Omental fat pad (tissue), 4 donors: Measurements from ENCODE around the gene CRB2. TPM values are rescaled to one million over a fixed set of nuclear protein-coding genes. Genes with fewer than 3 reads are reported as not detected.

ENCODE experiments used
- ATAC-seq: fragments of 150-250 bp; one replicate; pipeline ENCODE4 v1.9.1; 2016; ENCODE audit warnings: mild to moderate bottlenecking, moderate library complexity; ENCODE audit not compliant: low FRiP score
- DNase-seq: peaks from one replicate; pipeline ENCODE4 v3.0.0-alpha.2; 2019; ENCODE audit warnings: low spot score
- small RNA-seq: library from RNA; depleted of rRNA; stranded (forward); fragments of <200 nt; gene quantifications from one replicate; pipeline ENCODE3, GENCODE V24; 2016
- total RNA-seq, 4 donors: library from RNA; depleted of rRNA; stranded (reverse); fragments of >200 nt; gene quantifications; one replicate each; pipeline ENCODE4 v1.1.0, GENCODE V29; 2016
- TF ChIP-seq, protein P1 (sequence below), 3 donors: fragments of 450-650 bp; IDR thresholded peaks; one replicate each; pipeline ENCODE4 v1.5.1; 2016 to 2017; ENCODE audit warnings: antibody characterized with exemption in 3 of 3, mild to moderate bottlenecking in 3 of 3, moderate library complexity in 2 of 3

The CRB2 gene
- total RNA-seq, 4 donors from 2014 or later, result 0.32 to 16.2 (median 3.5) TPM

GRCh38 chr9:123426406-123426805 is 70.4 kb downstream of the CRB2 start:
- DNase-seq (no peak), ATAC-seq (no peak)
- TF ChIP-seq, protein P1, sequence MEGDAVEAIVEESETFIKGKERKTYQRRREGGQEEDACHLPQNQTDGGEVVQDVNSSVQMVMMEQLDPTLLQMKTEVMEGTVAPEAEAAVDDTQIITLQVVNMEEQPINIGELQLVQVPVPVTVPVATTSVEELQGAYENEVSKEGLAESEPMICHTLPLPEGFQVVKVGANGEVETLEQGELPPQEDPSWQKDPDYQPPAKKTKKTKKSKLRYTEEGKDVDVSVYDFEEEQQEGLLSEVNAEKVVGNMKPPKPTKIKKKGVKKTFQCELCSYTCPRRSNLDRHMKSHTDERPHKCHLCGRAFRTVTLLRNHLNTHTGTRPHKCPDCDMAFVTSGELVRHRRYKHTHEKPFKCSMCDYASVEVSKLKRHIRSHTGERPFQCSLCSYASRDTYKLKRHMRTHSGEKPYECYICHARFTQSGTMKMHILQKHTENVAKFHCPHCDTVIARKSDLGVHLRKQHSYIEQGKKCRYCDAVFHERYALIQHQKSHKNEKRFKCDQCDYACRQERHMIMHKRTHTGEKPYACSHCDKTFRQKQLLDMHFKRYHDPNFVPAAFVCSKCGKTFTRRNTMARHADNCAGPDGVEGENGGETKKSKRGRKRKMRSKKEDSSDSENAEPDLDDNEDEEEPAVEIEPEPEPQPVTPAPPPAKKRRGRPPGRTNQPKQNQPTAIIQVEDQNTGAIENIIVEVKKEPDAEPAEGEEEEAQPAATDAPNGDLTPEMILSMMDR (IDR thresholded peaks at IDR 0.05), result no peak

Small RNA genes within 50 kb of the gene (small RNA-seq; reads per million reads assigned to genes)
- gene MIR601, result not detected

Other genes with a start within 250 kb of the CRB2 start
- 1 to 10 TPM; 6.0 to 9.3 (median 8.1) TPM for gene STRBP, start 87.6 kb upstream of the CRB2 start, total RNA-seq